ENCODE measurements around the gene FBXW7.

Gene FBXW7

GRCh38 chr4:152374606-152375285 is 161.1 kb downstream of the FBXW7 start:
- no peak for TF ChIP-seq CTCF (IDR thresholded peaks at IDR 0.05; ENCODE audit: insufficient read depth, low read depth, low read length, missing control alignments)
- DNase-seq (ENCODE audit: low read depth) = no peak
- no peak overlapping the region for H3K4me3 ChIP-seq (ENCODE audit: low read length)

GRCh38 chr4:152374153-152374552 is 161.7 kb downstream of the FBXW7 start:
- H3K4me3 ChIP-seq (ENCODE audit: low read length) = no peak overlapping the region
- no peak for DNase-seq (ENCODE audit: low read depth)
- TF ChIP-seq CTCF (IDR thresholded peaks at IDR 0.05; ENCODE audit: insufficient read depth, low read depth, low read length, missing control alignments) = no peak

GRCh38 chr4:152372444-152372843 is 163.4 kb downstream of the FBXW7 start:
- no peak for TF ChIP-seq CTCF (IDR thresholded peaks at IDR 0.05; ENCODE audit: insufficient read depth, low read depth, low read length, missing control alignments)
- DNase-seq (ENCODE audit: low read depth) = no peak
- no peak overlapping the region for H3K4me3 ChIP-seq (ENCODE audit: low read length)

GRCh38 chr4:152369902-152370295 is 166.0 kb downstream of the FBXW7 start:
- DNase-seq (ENCODE audit: low read depth) = no peak
- H3K4me3 ChIP-seq (ENCODE audit: low read length) = no peak overlapping the region
- TF ChIP-seq CTCF (IDR thresholded peaks at IDR 0.05; ENCODE audit: insufficient read depth, low read depth, low read length, missing control alignments) = no peak

- no peak overlapping the region for H3K4me3 ChIP-seq (ENCODE audit: low read length)
- no peak for TF ChIP-seq CTCF (IDR thresholded peaks at IDR 0.05; ENCODE audit: insufficient read depth, low read depth, low read length, missing control alignments)
Observed at GRCh38 chr4:152369203-152369901, 166.5 kb downstream of the FBXW7 start.

GRCh38 chr4:152368001-152368400 is 167.9 kb downstream of the FBXW7 start:
- no peak for DNase-seq (ENCODE audit: low read depth)
- TF ChIP-seq CTCF (IDR thresholded peaks at IDR 0.05; ENCODE audit: insufficient read depth, low read depth, low read length, missing control alignments) = no peak
- H3K4me3 ChIP-seq (ENCODE audit: low read length) = no peak overlapping the region

More at GRCh38 chr4:152369203-152369901, 166.5 kb downstream of the FBXW7 start:
- no peak for DNase-seq (ENCODE audit: low read depth)

Measured in epithelial cell of esophagus (primary cell).